H1 (cell line): ENCODE results near the gene JAM2. TPM values are rescaled to one million over a fixed set of nuclear protein-coding genes. Genes with fewer than 3 reads are reported as not detected.

Experiments used
- CTCF ChIA-PET: fragments of 300-600 bp; sonication (Branson Sonifier 250); formaldehyde crosslinking; loops from one replicate; lab custom pipeline; 2021; ENCODE audit not compliant: partially characterized antibody; lab: Charles Lee
- POLR2A ChIA-PET: fragments of 300-600 bp; sonication (Branson Sonifier 250); formaldehyde crosslinking; loops from one replicate; lab custom pipeline; 2021; ENCODE audit warnings: inconsistent platforms; ENCODE audit not compliant: partially characterized antibody; lab: Charles Lee
- DNase-seq, 2 experiments: peaks; one replicate each; pipeline versions ENCODE4 v3.0.0 to v3.0.0-alpha.2; 2010 to 2022; ENCODE audit warnings: low spot score in 2 of 2, low read depth in 1 of 2, mixed read lengths in 1 of 2
- FAIRE-seq: peaks from 2 replicates; lab custom pipeline; 2011; peaks lifted over from hg19 to GRCh38; lab: Jason Lieb, UNC
- H2AFZ ChIP-seq: 2 replicates; pipeline ENCODE4 v1.8.1; 2012; ENCODE audit warnings: low read length, inconsistent platforms
- H2AK5ac ChIP-seq: 2 replicates; pipeline ENCODE4 v1.6.1; 2013; ENCODE audit warnings: low read depth, low read length
- H2BK120ac ChIP-seq: replicated peaks from 2 replicates; pipeline ENCODE3; 2013; ENCODE audit warnings: low read depth, low read length, inconsistent platforms
- H2BK12ac ChIP-seq: 2 replicates; pipeline ENCODE4 v1.6.1; 2013; ENCODE audit warnings: low read depth, low read length
- H2BK15ac ChIP-seq: 2 replicates; pipeline ENCODE4 v1.6.1; 2013; ENCODE audit warnings: low read length
- H2BK20ac ChIP-seq: 2 replicates; pipeline ENCODE4 v1.6.1; 2013; ENCODE audit warnings: low read length
- H2BK5ac ChIP-seq: 2 replicates; pipeline ENCODE4 v1.6.1; 2013; ENCODE audit warnings: low read depth, low read length
- H3K14ac ChIP-seq: 2 replicates; pipeline ENCODE4 v1.6.1; 2013; ENCODE audit warnings: inconsistent platforms; ENCODE audit not compliant: insufficient read length
- H3K18ac ChIP-seq: 2 replicates; pipeline ENCODE4 v1.6.1; 2013; ENCODE audit warnings: low read length; ENCODE audit errors: extremely low read depth
- H3K23ac ChIP-seq: 2 replicates; pipeline ENCODE4 v1.6.1; 2013; ENCODE audit warnings: inconsistent platforms; ENCODE audit not compliant: insufficient read length
- H3K23me2 ChIP-seq: 2 replicates; pipeline ENCODE4 v1.6.1; 2013; ENCODE audit warnings: low read depth, low read length
- H3K27ac ChIP-seq: 2 replicates; pipeline ENCODE4 v1.6.1; 2011; ENCODE audit warnings: low read depth, low read length, inconsistent platforms
- H3K27me3 ChIP-seq, 4 experiments: replicated peaks in 1 of 4; 1 replicate in 1 of 4; 2 replicates in 3 of 4; pipeline versions ENCODE4 v1.6.1 to v1.8.1; 2011 to 2013; ENCODE audit warnings: low read length in 3 of 4, mild to moderate bottlenecking in 3 of 4, inconsistent platforms in 2 of 4, mixed read lengths in 2 of 4, moderate library complexity in 1 of 4; ENCODE audit not compliant: control insufficient read depth in 3 of 4, insufficient read depth in 3 of 4; ENCODE audit errors: extremely low read depth in 1 of 4
- H3K36me3 ChIP-seq, 4 experiments: 2 replicates each; pipeline versions ENCODE4 v1.6.1 to v1.8.1; 2011 to 2013; ENCODE audit warnings: mild to moderate bottlenecking in 4 of 4, low read length in 3 of 4, moderate library complexity in 2 of 4, control low read depth in 1 of 4, inconsistent platforms in 1 of 4; ENCODE audit not compliant: insufficient read depth in 4 of 4, control insufficient read depth in 2 of 4
- H3K4ac ChIP-seq: replicated peaks from 2 replicates; pipeline ENCODE3; 2013; ENCODE audit warnings: low read length, low read depth, mixed read lengths, inconsistent platforms; ENCODE audit not compliant: insufficient read length
- H3K4me1 ChIP-seq, 4 experiments: replicated peaks in 1 of 4; 1 replicate in 1 of 4; 2 replicates in 3 of 4; pipeline versions ENCODE4 v1.6.1 to v1.8.1; 2011 to 2013; ENCODE audit warnings: low read length in 3 of 4, inconsistent platforms in 2 of 4, mixed read lengths in 1 of 4; ENCODE audit not compliant: insufficient read depth in 4 of 4, control insufficient read depth in 3 of 4
- H3K4me2 ChIP-seq, 2 experiments: 2 replicates each; pipeline versions ENCODE4 v1.6.1 to v1.8.1; 2011 to 2013; ENCODE audit warnings: low read depth in 2 of 2, low read length in 2 of 2, control low read depth in 1 of 2, inconsistent platforms in 1 of 2, mild to moderate bottlenecking in 1 of 2; ENCODE audit not compliant: insufficient read depth in 1 of 2
- H3K4me3 ChIP-seq, 4 experiments: fragments of 200-600, 300-600 bp in 1 of 4; sonication (generic), shearing (Covaris generic), sonication (Bioruptor Twin) in 1 of 4; 2 replicates each; pipeline versions ENCODE4 v1.5.1 to v1.8.1; 2011 to 2016; ENCODE audit warnings: low read length in 4 of 4, low read depth in 3 of 4, control low read depth in 2 of 4, inconsistent platforms in 2 of 4, mild to moderate bottlenecking in 2 of 4, mixed read lengths in 1 of 4, moderate library complexity in 1 of 4; ENCODE audit not compliant: insufficient read depth in 2 of 4; ENCODE audit errors: extremely low read depth in 1 of 4
- H3K56ac ChIP-seq: replicated peaks from 2 replicates; pipeline ENCODE3; 2013; ENCODE audit warnings: low read depth, mild to moderate bottlenecking, mixed read lengths, low read length, inconsistent platforms; ENCODE audit not compliant: insufficient read length
- H3K79me1 ChIP-seq: 2 replicates; pipeline ENCODE4 v1.6.1; 2013; ENCODE audit warnings: low read depth, low read length, control low read depth
- H3K79me2 ChIP-seq, 2 experiments: 2 replicates each; pipeline versions ENCODE4 v1.6.1 to v1.8.1; 2012 to 2013; ENCODE audit warnings: low read length in 2 of 2, mild to moderate bottlenecking in 2 of 2, inconsistent platforms in 1 of 2; ENCODE audit not compliant: insufficient read depth in 2 of 2, control insufficient read depth in 1 of 2
- H3K9ac ChIP-seq, 4 experiments: replicated peaks in 1 of 4; 1 replicate in 1 of 4; 2 replicates in 3 of 4; pipeline versions ENCODE4 v1.6.1 to v1.8.1; 2011 to 2013; ENCODE audit warnings: low read depth in 3 of 4, low read length in 3 of 4, control low read depth in 2 of 4, mild to moderate bottlenecking in 2 of 4, moderate library complexity in 2 of 4, inconsistent platforms in 1 of 4; ENCODE audit errors: extremely low read depth in 1 of 4
- H3K9me3 ChIP-seq, 2 experiments: 2 replicates each; pipeline versions ENCODE4 v1.6.1 to v1.8.1; 2012 to 2013; ENCODE audit warnings: mild to moderate bottlenecking in 2 of 2, moderate library complexity in 2 of 2, control low read depth in 1 of 2, inconsistent platforms in 1 of 2, low read depth in 1 of 2, low read length in 1 of 2, mixed read lengths in 1 of 2; ENCODE audit not compliant: insufficient read depth in 2 of 2
- H4K20me1 ChIP-seq, 2 experiments: replicated peaks in 1 of 2; 2 replicates each; pipeline versions ENCODE3 to v1.8.1; 2011 to 2013; ENCODE audit warnings: inconsistent platforms in 2 of 2, low read length in 2 of 2, mild to moderate bottlenecking in 1 of 2; ENCODE audit not compliant: insufficient read depth in 2 of 2, control insufficient read depth in 1 of 2
- H4K5ac ChIP-seq: 2 replicates; pipeline ENCODE4 v1.6.1; 2013; ENCODE audit warnings: low read length, low read depth, mixed read lengths, inconsistent platforms; ENCODE audit not compliant: insufficient read length
- H4K8ac ChIP-seq: 2 replicates; pipeline ENCODE4 v1.8.0; 2013; ENCODE audit warnings: mild to moderate bottlenecking, moderate library complexity, low read length, inconsistent platforms; ENCODE audit not compliant: insufficient read depth; ENCODE audit errors: extremely low read depth
- H4K91ac ChIP-seq: replicated peaks from 2 replicates; pipeline ENCODE3; 2013; ENCODE audit warnings: low read length, mixed read lengths, inconsistent platforms; ENCODE audit not compliant: insufficient read length
- EGR1 ChIP-seq: IDR thresholded peaks from 2 replicates; pipeline ENCODE4 v1.6.1; 2011; ENCODE audit warnings: low read depth, low read length, borderline replicate concordance
- JUN ChIP-seq: IDR thresholded peaks from 2 replicates; pipeline ENCODE4 v1.6.1; 2011; ENCODE audit warnings: low read depth, mild to moderate bottlenecking, improper control_type of control experiment, low read length
- JUND ChIP-seq: IDR thresholded peaks from 2 replicates; pipeline ENCODE4 v1.6.1; 2011; ENCODE audit warnings: mild to moderate bottlenecking, improper control_type of control experiment, low read length
- NANOG ChIP-seq: IDR thresholded peaks from 2 replicates; pipeline ENCODE4 v1.6.1; 2011; ENCODE audit warnings: low read length, low read depth, mild to moderate bottlenecking, inconsistent platforms; ENCODE audit not compliant: insufficient read depth, poor library complexity, severe bottlenecking
- RBBP5 ChIP-seq: IDR thresholded peaks from 2 replicates; pipeline ENCODE4 v1.7.1; 2012; ENCODE audit warnings: low read depth, mild to moderate bottlenecking, inconsistent platforms, low read length, moderate library complexity, borderline replicate concordance
- SIRT6 ChIP-seq: IDR thresholded peaks from one replicate; pipeline ENCODE4 v1.7.1; 2012; ENCODE audit warnings: low read length, inconsistent platforms
- SRF ChIP-seq: IDR thresholded peaks from 2 replicates; pipeline ENCODE4 v1.6.1; 2011; ENCODE audit warnings: mild to moderate bottlenecking, low read depth, low read length, moderate library complexity
- TAF7 ChIP-seq: optimal IDR thresholded peaks from 2 replicates; pipeline ENCODE3; 2011; ENCODE audit warnings: low read depth, mild to moderate bottlenecking, inconsistent platforms, low read length, moderate library complexity, borderline replicate concordance
- WGBS, 2 experiments: shearing (Covaris generic) in 1 of 2; methylation state at CpG; one replicate each; pipeline versions ENCODE4 v1.1.6 to v1.1.7; 2013 to 2015; ENCODE audit warnings: low lambda C conversion rate in 2 of 2, mixed read lengths in 2 of 2, inconsistent platforms in 1 of 2, low coverage in 1 of 2, missing lambda C conversion rate in 1 of 2; ENCODE audit not compliant: insufficient replicate concordance in 2 of 2, insufficient coverage in 1 of 2, insufficient read length in 1 of 2; ENCODE audit errors: extremely low coverage in 1 of 2, missing lambda C conversion rate in 1 of 2; 5-methylcytosine and 5-hydroxymethylcytosine counted together
- polyA plus RNA-seq, 7 experiments: library from polyadenylated mRNA; depleted of rRNA in 3 of 7; stranded (reverse) in 5 of 7; unstranded in 2 of 7; fragments of >200 nt in 5 of 7; fragments of 200-250 nt in 2 of 7; gene quantifications; 1 replicate in 5 of 7; 2 replicates in 1 of 7; 4 replicates in 1 of 7; pipeline versions ENCODE4 v1.2.1 to v1.2.3, GENCODE V29; 2011 to 2013; ENCODE audit warnings: missing spikeins in 2 of 7, mixed read lengths in 2 of 7
- total RNA-seq: library from RNA; stranded (reverse); fragmentation: NEBNext Ultra II Directional; extraction: Animal tissue kit (Norgen Biotek cat#: 25700); gene quantifications from 2 replicates; pipeline ENCODE4 v1.2.1, GENCODE V29; 2021
- TF ChIP-seq, protein P1 (sequence below): IDR thresholded peaks from 2 replicates; pipeline ENCODE4 v1.6.1; 2012; ENCODE audit warnings: inconsistent platforms
- TF ChIP-seq, protein P2 (sequence below): IDR thresholded peaks from 2 replicates; pipeline ENCODE4 v1.6.1; 2012; ENCODE audit warnings: low read length, inconsistent platforms

JAM2 gene
- total and polyA plus RNA-seq, 2 of the 8 experiments (the other 6 are each of a cell fraction or from before 2014, with no cell fraction given): 4.9 to 9.5 TPM

- CTCF ChIA-PET: interaction anchor here (0.5 to 0.9 kb wide), 3 partner anchors 10 to 56 kb away, joined by 3 to 4 read pairs (median 3); no protein-coding TSS in a partner anchor
- Histone ChIP-seq H3K56ac (no peak overlapping the region), H3K9ac (no peak overlapping the region), H3K18ac (no peak overlapping the region), H3K4me3 (no peak overlapping the region), H3K27me3 (no peaks in the 10 kb centered on the region), H3K4ac (no peak overlapping the region), H3K23me2 (no peaks in the 10 kb centered on the region), H4K91ac (no peak overlapping the region), H4K8ac (no peak overlapping the region), H3K9me3 (no peaks in the 10 kb centered on the region), H2BK5ac (no peak overlapping the region), H3K14ac (no peak overlapping the region), H2BK20ac (no peak overlapping the region), H4K5ac (no peak overlapping the region), H3K23ac (no peak overlapping the region), H2AK5ac (no peak overlapping the region), H2BK12ac (no peak overlapping the region), H3K4me2 (no peak overlapping the region), H2BK120ac (no peak overlapping the region), H3K27ac (no peak overlapping the region), H3K79me2 (peaks cover 0 to 16% of the 10 kb centered on the region in 2 experiments; a peak in 2 of 4 replicates), H4K20me1 (peaks cover 0 to 2% of the 10 kb centered on the region in 2 experiments), H2AFZ (no peak overlapping the region), H2BK15ac (no peak overlapping the region), H3K36me3 (peaks cover 0 to 17% (median 3%) of the 10 kb centered on the region in 4 experiments; a peak in 5 of 8 replicates), H3K79me1 (no peaks in the 10 kb centered on the region), H3K4me1 (no peaks in the 10 kb centered on the region)
- POLR2A ChIA-PET: interaction anchor here (1.2 kb wide), 1 partner anchor 10 kb away, joined by 5 read pairs; the partner anchor contains the start of genes ATP5PF and GABPA
- 94% methylated on average over 2 of the region's 2 CpGs; no CpG with 5 or more reads in 1 of the 2 experiments for WGBS, 2 experiments
- DNase-seq (no peak), FAIRE-seq (no peak)
- TF ChIP-seq, protein P1, sequence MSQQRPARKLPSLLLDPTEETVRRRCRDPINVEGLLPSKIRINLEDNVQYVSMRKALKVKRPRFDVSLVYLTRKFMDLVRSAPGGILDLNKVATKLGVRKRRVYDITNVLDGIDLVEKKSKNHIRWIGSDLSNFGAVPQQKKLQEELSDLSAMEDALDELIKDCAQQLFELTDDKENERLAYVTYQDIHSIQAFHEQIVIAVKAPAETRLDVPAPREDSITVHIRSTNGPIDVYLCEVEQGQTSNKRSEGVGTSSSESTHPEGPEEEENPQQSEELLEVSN: no peak
- no peak for TF ChIP-seq RBBP5
- no peak for TF ChIP-seq NANOG
- no peak for TF ChIP-seq JUN
- TF ChIP-seq SIRT6: no peak
- no peak for TF ChIP-seq TAF7
- no peak for TF ChIP-seq SRF
- no peak for TF ChIP-seq JUND
- TF ChIP-seq, protein P2, sequence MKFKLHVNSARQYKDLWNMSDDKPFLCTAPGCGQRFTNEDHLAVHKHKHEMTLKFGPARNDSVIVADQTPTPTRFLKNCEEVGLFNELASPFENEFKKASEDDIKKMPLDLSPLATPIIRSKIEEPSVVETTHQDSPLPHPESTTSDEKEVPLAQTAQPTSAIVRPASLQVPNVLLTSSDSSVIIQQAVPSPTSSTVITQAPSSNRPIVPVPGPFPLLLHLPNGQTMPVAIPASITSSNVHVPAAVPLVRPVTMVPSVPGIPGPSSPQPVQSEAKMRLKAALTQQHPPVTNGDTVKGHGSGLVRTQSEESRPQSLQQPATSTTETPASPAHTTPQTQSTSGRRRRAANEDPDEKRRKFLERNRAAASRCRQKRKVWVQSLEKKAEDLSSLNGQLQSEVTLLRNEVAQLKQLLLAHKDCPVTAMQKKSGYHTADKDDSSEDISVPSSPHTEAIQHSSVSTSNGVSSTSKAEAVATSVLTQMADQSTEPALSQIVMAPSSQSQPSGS: no peak
- TF ChIP-seq EGR1: no peak
Observed at GRCh38 chr21:25744854-25745253, 105.8 kb downstream of the JAM2 start.
